ENCODE measurements around the gene CTTNBP2NL.

DNA sequence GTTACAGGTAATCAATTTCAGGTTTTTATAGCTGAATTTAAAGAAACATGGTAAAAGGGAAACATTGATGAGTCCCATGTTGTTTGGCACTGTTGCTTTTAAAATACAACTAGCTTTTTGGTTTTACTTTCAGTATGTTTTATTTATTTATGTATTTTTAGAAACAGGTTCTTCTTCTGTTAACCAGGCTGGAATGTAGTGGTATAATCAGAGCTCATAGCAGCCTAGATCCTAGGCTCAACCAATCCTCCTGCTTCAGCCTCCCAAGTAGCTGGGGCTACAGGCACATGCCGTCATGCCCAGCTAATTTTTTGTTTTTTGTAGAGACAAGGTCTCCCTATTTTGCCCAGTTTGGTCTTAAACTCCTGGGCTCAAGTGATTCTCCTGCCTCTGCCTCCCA, 50.4 kb downstream of the CTTNBP2NL start:
- TF ChIP-seq, protein P1, sequence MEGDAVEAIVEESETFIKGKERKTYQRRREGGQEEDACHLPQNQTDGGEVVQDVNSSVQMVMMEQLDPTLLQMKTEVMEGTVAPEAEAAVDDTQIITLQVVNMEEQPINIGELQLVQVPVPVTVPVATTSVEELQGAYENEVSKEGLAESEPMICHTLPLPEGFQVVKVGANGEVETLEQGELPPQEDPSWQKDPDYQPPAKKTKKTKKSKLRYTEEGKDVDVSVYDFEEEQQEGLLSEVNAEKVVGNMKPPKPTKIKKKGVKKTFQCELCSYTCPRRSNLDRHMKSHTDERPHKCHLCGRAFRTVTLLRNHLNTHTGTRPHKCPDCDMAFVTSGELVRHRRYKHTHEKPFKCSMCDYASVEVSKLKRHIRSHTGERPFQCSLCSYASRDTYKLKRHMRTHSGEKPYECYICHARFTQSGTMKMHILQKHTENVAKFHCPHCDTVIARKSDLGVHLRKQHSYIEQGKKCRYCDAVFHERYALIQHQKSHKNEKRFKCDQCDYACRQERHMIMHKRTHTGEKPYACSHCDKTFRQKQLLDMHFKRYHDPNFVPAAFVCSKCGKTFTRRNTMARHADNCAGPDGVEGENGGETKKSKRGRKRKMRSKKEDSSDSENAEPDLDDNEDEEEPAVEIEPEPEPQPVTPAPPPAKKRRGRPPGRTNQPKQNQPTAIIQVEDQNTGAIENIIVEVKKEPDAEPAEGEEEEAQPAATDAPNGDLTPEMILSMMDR (IDR thresholded peaks at IDR 0.05; ENCODE audit: low read depth, low read length, missing input control), result no peak
- TF ChIP-seq, protein P2, sequence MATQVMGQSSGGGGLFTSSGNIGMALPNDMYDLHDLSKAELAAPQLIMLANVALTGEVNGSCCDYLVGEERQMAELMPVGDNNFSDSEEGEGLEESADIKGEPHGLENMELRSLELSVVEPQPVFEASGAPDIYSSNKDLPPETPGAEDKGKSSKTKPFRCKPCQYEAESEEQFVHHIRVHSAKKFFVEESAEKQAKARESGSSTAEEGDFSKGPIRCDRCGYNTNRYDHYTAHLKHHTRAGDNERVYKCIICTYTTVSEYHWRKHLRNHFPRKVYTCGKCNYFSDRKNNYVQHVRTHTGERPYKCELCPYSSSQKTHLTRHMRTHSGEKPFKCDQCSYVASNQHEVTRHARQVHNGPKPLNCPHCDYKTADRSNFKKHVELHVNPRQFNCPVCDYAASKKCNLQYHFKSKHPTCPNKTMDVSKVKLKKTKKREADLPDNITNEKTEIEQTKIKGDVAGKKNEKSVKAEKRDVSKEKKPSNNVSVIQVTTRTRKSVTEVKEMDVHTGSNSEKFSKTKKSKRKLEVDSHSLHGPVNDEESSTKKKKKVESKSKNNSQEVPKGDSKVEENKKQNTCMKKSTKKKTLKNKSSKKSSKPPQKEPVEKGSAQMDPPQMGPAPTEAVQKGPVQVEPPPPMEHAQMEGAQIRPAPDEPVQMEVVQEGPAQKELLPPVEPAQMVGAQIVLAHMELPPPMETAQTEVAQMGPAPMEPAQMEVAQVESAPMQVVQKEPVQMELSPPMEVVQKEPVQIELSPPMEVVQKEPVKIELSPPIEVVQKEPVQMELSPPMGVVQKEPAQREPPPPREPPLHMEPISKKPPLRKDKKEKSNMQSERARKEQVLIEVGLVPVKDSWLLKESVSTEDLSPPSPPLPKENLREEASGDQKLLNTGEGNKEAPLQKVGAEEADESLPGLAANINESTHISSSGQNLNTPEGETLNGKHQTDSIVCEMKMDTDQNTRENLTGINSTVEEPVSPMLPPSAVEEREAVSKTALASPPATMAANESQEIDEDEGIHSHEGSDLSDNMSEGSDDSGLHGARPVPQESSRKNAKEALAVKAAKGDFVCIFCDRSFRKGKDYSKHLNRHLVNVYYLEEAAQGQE (IDR thresholded peaks at IDR 0.05), result no peak
- TF ChIP-seq, protein P3, sequence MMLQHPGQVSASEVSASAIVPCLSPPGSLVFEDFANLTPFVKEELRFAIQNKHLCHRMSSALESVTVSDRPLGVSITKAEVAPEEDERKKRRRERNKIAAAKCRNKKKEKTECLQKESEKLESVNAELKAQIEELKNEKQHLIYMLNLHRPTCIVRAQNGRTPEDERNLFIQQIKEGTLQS (IDR thresholded peaks at IDR 0.05), result no peak
- TF ChIP-seq, protein P4, sequence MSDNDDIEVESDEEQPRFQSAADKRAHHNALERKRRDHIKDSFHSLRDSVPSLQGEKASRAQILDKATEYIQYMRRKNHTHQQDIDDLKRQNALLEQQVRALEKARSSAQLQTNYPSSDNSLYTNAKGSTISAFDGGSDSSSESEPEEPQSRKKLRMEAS (IDR thresholded peaks at IDR 0.05), result no peak
- no peak for TF ChIP-seq RAD21 (IDR thresholded peaks at IDR 0.05)
- no peak for TF ChIP-seq YY1 (IDR thresholded peaks at IDR 0.05)
